GM12878 (cell line): ENCODE results near the gene ABCG4.

ENCODE experiments used
- CREB1 ChIP-seq: IDR thresholded peaks from 2 replicates; pipeline ENCODE4 v1.6.1; 2012; ENCODE audit warnings: low read depth, mild to moderate bottlenecking, inconsistent platforms
- TF ChIP-seq, protein P1 (sequence below): IDR thresholded peaks from 2 replicates; pipeline ENCODE4 v1.6.1; 2012; ENCODE audit warnings: low read depth, low read length, improper control_type of control experiment
- TF ChIP-seq, protein P2 (sequence below): fragments of 450-650 bp; IDR thresholded peaks from 2 replicates; pipeline ENCODE4 v1.6.1; 2017; ENCODE audit warnings: mild to moderate bottlenecking, low read depth, inconsistent platforms; ENCODE audit not compliant: poor library complexity, severe bottlenecking

DNA sequence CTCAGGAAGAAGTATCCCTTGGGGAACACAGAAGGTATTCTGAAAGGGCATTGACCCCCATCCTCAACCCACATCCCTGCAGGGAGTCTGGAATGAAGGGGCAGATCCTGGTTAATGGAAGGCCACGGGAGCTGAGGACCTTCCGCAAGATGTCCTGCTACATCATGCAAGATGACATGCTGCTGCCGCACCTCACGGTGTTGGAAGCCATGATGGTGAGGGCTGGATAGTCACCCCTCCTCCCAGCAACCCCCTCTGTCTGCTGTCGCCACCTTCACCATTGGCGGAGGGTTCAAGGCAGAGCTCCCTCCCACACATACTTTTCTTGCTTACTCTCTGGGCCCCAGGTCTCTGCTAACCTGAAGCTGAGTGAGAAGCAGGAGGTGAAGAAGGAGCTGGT is 5.3 kb downstream of the ABCG4 start:
- TF ChIP-seq, protein P1, sequence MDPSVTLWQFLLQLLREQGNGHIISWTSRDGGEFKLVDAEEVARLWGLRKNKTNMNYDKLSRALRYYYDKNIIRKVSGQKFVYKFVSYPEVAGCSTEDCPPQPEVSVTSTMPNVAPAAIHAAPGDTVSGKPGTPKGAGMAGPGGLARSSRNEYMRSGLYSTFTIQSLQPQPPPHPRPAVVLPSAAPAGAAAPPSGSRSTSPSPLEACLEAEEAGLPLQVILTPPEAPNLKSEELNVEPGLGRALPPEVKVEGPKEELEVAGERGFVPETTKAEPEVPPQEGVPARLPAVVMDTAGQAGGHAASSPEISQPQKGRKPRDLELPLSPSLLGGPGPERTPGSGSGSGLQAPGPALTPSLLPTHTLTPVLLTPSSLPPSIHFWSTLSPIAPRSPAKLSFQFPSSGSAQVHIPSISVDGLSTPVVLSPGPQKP, result no peak
- TF ChIP-seq, protein P2, sequence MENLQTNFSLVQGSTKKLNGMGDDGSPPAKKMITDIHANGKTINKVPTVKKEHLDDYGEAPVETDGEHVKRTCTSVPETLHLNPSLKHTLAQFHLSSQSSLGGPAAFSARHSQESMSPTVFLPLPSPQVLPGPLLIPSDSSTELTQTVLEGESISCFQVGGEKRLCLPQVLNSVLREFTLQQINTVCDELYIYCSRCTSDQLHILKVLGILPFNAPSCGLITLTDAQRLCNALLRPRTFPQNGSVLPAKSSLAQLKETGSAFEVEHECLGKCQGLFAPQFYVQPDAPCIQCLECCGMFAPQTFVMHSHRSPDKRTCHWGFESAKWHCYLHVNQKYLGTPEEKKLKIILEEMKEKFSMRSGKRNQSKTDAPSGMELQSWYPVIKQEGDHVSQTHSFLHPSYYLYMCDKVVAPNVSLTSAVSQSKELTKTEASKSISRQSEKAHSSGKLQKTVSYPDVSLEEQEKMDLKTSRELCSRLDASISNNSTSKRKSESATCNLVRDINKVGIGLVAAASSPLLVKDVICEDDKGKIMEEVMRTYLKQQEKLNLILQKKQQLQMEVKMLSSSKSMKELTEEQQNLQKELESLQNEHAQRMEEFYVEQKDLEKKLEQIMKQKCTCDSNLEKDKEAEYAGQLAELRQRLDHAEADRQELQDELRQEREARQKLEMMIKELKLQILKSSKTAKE, result no peak
- TF ChIP-seq CREB1, result no peak
